Measurements from ENCODE around the gene CCDC33.

DNA sequence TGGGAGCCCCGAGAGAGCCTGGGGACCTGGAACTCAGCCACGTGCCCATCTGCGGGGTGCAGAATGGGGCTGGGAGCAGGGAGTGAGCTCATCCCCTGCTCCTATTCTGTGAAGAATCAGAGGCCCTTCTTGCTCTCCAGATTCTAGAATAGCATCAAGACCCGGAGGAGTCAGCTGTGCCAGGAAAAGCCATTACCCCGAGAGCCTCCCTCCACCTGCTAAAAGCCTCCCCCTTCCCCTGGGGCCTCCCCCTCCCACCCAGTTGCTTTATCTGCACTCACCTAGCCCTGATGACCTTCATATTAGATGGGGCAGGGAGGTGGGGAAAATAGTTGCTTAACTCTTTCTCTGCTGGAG is 23.1 kb downstream of the CCDC33 start:
- TF ChIP-seq NR2C2 (CRISPR knock-in tag; IDR thresholded peaks at IDR 0.05) (no peak), SP1 (CRISPR knock-in tag; conservative IDR thresholded peaks at IDR 0.05) (no peak), ZBTB21 (CRISPR knock-in tag; IDR thresholded peaks at IDR 0.05; ENCODE audit: borderline replicate concordance) (no peak), FOXJ3 (CRISPR knock-in tag; IDR thresholded peaks at IDR 0.05; ENCODE audit: borderline replicate concordance) (no peak), TEAD4 (CRISPR knock-in tag; IDR thresholded peaks at IDR 0.05) (no peak)
- TF ChIP-seq, protein P1, sequence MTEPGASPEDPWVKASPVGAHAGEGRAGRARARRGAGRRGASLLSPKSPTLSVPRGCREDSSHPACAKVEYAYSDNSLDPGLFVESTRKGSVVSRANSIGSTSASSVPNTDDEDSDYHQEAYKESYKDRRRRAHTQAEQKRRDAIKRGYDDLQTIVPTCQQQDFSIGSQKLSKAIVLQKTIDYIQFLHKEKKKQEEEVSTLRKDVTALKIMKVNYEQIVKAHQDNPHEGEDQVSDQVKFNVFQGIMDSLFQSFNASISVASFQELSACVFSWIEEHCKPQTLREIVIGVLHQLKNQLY (CRISPR knock-in tag; IDR thresholded peaks at IDR 0.05): no peak
- TF ChIP-seq, protein P2, sequence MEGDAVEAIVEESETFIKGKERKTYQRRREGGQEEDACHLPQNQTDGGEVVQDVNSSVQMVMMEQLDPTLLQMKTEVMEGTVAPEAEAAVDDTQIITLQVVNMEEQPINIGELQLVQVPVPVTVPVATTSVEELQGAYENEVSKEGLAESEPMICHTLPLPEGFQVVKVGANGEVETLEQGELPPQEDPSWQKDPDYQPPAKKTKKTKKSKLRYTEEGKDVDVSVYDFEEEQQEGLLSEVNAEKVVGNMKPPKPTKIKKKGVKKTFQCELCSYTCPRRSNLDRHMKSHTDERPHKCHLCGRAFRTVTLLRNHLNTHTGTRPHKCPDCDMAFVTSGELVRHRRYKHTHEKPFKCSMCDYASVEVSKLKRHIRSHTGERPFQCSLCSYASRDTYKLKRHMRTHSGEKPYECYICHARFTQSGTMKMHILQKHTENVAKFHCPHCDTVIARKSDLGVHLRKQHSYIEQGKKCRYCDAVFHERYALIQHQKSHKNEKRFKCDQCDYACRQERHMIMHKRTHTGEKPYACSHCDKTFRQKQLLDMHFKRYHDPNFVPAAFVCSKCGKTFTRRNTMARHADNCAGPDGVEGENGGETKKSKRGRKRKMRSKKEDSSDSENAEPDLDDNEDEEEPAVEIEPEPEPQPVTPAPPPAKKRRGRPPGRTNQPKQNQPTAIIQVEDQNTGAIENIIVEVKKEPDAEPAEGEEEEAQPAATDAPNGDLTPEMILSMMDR (IDR thresholded peaks at IDR 0.05): no peak

Measured in WTC11 (cell line).